IMR-90 (cell line): Measurements from ENCODE around the gene RGS3. TPM values are rescaled to one million over a fixed set of nuclear protein-coding genes. Genes with fewer than 3 reads are reported as not detected.
"Not testable (repeated sequence)": the region's sequence is repeated elsewhere in the genome, so short reads cannot be mapped to it uniquely, and the experiment has no call there.

Experiments
- ATAC-seq: fragments of 200-7000 bp; cut with Tn5 transposase; 2 replicates; pipeline ENCODE4 v1.9.1; 2020; ENCODE audit warnings: low read depth, mild to moderate bottlenecking, moderate library complexity
- BruUV-seq: library from RNA; stranded (reverse); fragments of 400-500 nt; replicated peaks from 2 replicates; lab custom pipeline; 2021; lab: Mats Ljungman, UMichigan
- CTCF ChIA-PET: fragments of 300-600 bp; formaldehyde crosslinking; extraction: SDS; loops from one replicate; lab custom pipeline; 2021; ENCODE audit warnings: antibody characterized with exemption; lab: Yijun Ruan, JAX
- POLR2A ChIA-PET: fragments of 300-600 bp; sonication (Branson Sonifier 250); formaldehyde crosslinking; loops from one replicate; lab custom pipeline; 2022; ENCODE audit warnings: antibody characterized with exemption; ENCODE audit not compliant: unreplicated experiment; lab: Charles Lee
- DNase-seq: peaks from one replicate; pipeline ENCODE4 v3.0.0; 2013
- H2AFZ ChIP-seq: replicated peaks from 2 replicates; pipeline ENCODE3; 2013; ENCODE audit warnings: low read length, mild to moderate bottlenecking; ENCODE audit not compliant: poor library complexity
- H2AK5ac ChIP-seq: 2 replicates; pipeline ENCODE4 v1.6.1; 2013; ENCODE audit warnings: low read depth, low read length, inconsistent platforms
- H2AK9ac ChIP-seq: replicated peaks from 2 replicates; pipeline ENCODE3; 2013; ENCODE audit warnings: mild to moderate bottlenecking, low read depth, low read length, moderate library complexity; ENCODE audit not compliant: poor library complexity
- H2BK120ac ChIP-seq: 2 replicates; pipeline ENCODE4 v1.6.1; 2013; ENCODE audit warnings: low read depth, low read length, inconsistent platforms
- H2BK15ac ChIP-seq: 3 replicates; pipeline ENCODE4 v1.6.1; 2013; ENCODE audit warnings: low read depth, low read length, inconsistent platforms
- H2BK20ac ChIP-seq: 2 replicates; pipeline ENCODE4 v1.6.1; 2013; ENCODE audit warnings: low read depth, mild to moderate bottlenecking, inconsistent platforms, low read length, moderate library complexity
- H2BK5ac ChIP-seq: 2 replicates; pipeline ENCODE4 v1.6.1; 2013; ENCODE audit warnings: mild to moderate bottlenecking, low read depth, low read length, inconsistent platforms; ENCODE audit not compliant: poor library complexity, severe bottlenecking
- H3K14ac ChIP-seq: replicated peaks from 2 replicates; pipeline ENCODE4 v1.6.1; 2013; ENCODE audit warnings: low read depth, low read length, inconsistent platforms
- H3K18ac ChIP-seq: 2 replicates; pipeline ENCODE4 v1.6.1; 2013; ENCODE audit warnings: low read depth, low read length, control low read depth
- H3K23ac ChIP-seq: 2 replicates; pipeline ENCODE4 v1.6.1; 2013; ENCODE audit warnings: low read depth, low read length, inconsistent platforms
- H3K27ac ChIP-seq: 2 replicates; pipeline ENCODE4 v1.5.1; 2013; ENCODE audit warnings: mild to moderate bottlenecking, control low read depth, low read length; ENCODE audit not compliant: insufficient read depth
- H3K27me3 ChIP-seq: 2 replicates; pipeline ENCODE4 v1.6.1; 2013; ENCODE audit warnings: low read length; ENCODE audit not compliant: control insufficient read depth, insufficient read depth
- H3K36me3 ChIP-seq: 2 replicates; pipeline ENCODE4 v1.6.1; 2013; ENCODE audit warnings: low read length, mixed read lengths; ENCODE audit not compliant: control insufficient read depth, insufficient read depth
- H3K4ac ChIP-seq: 2 replicates; pipeline ENCODE4 v1.6.1; 2013; ENCODE audit warnings: low read depth, low read length, inconsistent platforms
- H3K4me1 ChIP-seq: 2 replicates; pipeline ENCODE4 v1.6.1; 2013; ENCODE audit warnings: low read length, mixed read lengths; ENCODE audit not compliant: control insufficient read depth, insufficient read depth
- H3K4me2 ChIP-seq: 2 replicates; pipeline ENCODE4 v1.6.1; 2013; ENCODE audit warnings: low read depth, mild to moderate bottlenecking, control low read depth, low read length, moderate library complexity
- H3K4me3 ChIP-seq: 2 replicates; pipeline ENCODE4 v1.5.1; 2013; ENCODE audit warnings: low read depth, mild to moderate bottlenecking, control low read depth, low read length, moderate library complexity; ENCODE audit not compliant: insufficient read depth
- H3K56ac ChIP-seq: 2 replicates; pipeline ENCODE4 v1.6.1; 2013; ENCODE audit warnings: low read length, inconsistent platforms; ENCODE audit not compliant: insufficient read depth; ENCODE audit errors: extremely low read depth
- H3K79me1 ChIP-seq, 2 experiments: 2 replicates each; pipeline ENCODE4 v1.6.1; 2013; ENCODE audit warnings: low read length in 2 of 2, inconsistent platforms in 1 of 2, low read depth in 1 of 2
- H3K9ac ChIP-seq: 2 replicates; pipeline ENCODE4 v1.6.1; 2013; ENCODE audit warnings: low read depth, low read length, control low read depth
- H3K9me1 ChIP-seq: 2 replicates; pipeline ENCODE4 v1.6.1; 2013; ENCODE audit warnings: low read length, inconsistent platforms; ENCODE audit not compliant: insufficient read depth
- H3K9me3 ChIP-seq: 2 replicates; pipeline ENCODE4 v1.6.1; 2013; ENCODE audit warnings: low read length; ENCODE audit not compliant: control insufficient read depth, insufficient read depth
- H4K20me1 ChIP-seq: 2 replicates; pipeline ENCODE4 v1.6.1; 2013; ENCODE audit warnings: low read length, inconsistent platforms; ENCODE audit not compliant: insufficient read depth
- H4K5ac ChIP-seq: 2 replicates; pipeline ENCODE4 v1.6.1; 2013; ENCODE audit warnings: mild to moderate bottlenecking, low read depth, low read length, control low read depth
- H4K8ac ChIP-seq, 2 experiments: 2 replicates each; pipeline ENCODE4 v1.6.1; 2013; ENCODE audit warnings: low read depth in 2 of 2, low read length in 2 of 2, control low read depth in 1 of 2, inconsistent platforms in 1 of 2
- H4K91ac ChIP-seq: 2 replicates; pipeline ENCODE4 v1.6.1; 2013; ENCODE audit warnings: low read depth, low read length, inconsistent platforms; ENCODE audit not compliant: insufficient read depth
- RAD21 ChIP-seq: IDR thresholded peaks from 2 replicates; pipeline ENCODE4 v1.6.1; 2012; ENCODE audit warnings: low read length, improper control_type of control experiment
- WGBS, 2 experiments: methylation state at CpG; one replicate each; pipeline versions ENCODE4 v1.1.5 to v1.1.7; 2013; ENCODE audit warnings: missing lambda C conversion rate in 2 of 2; ENCODE audit not compliant: insufficient read length in 1 of 2; ENCODE audit errors: extremely low coverage in 2 of 2; 5-methylcytosine and 5-hydroxymethylcytosine counted together
- dilution Hi-C: fragments of 300-500 bp; cut with HindIII; formaldehyde crosslinking; loops from one replicate; pipeline ENCODE4 v1.14.3; 2018; ENCODE audit warnings: low sequenced_read_pairs; ENCODE audit not compliant: unreplicated experiment
- in situ Hi-C: fragments of 300-500 bp; cut with MboI; formaldehyde crosslinking; loops from 3 replicates; pipeline ENCODE4 v1.14.3; 2019; ENCODE audit warnings: low sequenced_read_pairs, inconsistent platforms, mixed read lengths
- intact Hi-C: fragments of 100-400 bp; cut with micrococcal nuclease; formaldehyde crosslinking; loops from 2 replicates; pipeline ENCODE4 v1.10.0; 2022
- polyA plus RNA-seq, 3 experiments: library from polyadenylated mRNA; depleted of rRNA; stranded (reverse); fragments of >200 nt; gene quantifications; 2 replicates each; pipeline ENCODE4 v1.2.3, GENCODE V29; 2012; ENCODE audit warnings: low replicate concordance in 1 of 3
- total RNA-seq: library from RNA; depleted of rRNA; stranded (reverse); fragments of >200 nt; gene quantifications from 2 replicates; pipeline ENCODE4 v1.2.3, GENCODE V29; 2012
- TF ChIP-seq, protein P1 (sequence below): fragments of 150-350 bp; IDR thresholded peaks from 2 replicates; pipeline ENCODE4 v1.6.1; 2016; ENCODE audit warnings: low read depth, mild to moderate bottlenecking, low read length, moderate library complexity, borderline replicate concordance
- TF ChIP-seq, protein P2 (sequence below): fragments of 150-350 bp; IDR thresholded peaks from 2 replicates; pipeline ENCODE4 v1.6.1; 2017; ENCODE audit warnings: mild to moderate bottlenecking, antibody characterized with exemption, low read length, low read depth

The RGS3 gene
- total and polyA plus RNA-seq, 2 of the 4 experiments (the other 2 are of a cell fraction) = 51.8 to 65.6 TPM

DNA sequence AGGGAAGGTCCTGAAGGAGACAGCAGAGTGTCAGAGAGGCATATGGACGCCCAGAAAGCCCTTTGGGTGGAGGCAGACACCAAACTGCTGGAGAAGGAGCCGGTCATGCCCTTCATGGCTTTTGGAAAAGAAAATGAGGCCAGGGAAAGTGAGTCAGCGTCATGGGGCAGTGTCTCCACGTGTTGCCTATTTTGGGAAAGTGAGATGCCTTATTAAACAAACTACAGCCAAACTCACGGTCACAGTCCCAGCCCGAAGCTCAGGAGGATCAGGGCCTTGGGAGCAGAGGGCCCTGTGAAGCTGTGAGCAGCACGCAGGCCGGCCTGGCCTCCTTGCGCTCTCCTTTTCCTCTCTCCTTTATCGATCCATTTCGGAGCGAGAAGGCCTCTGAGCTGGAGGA is 25.0 kb downstream of the RGS3 start:
- Histone ChIP-seq H3K27ac (no peak overlapping the region), H3K4ac (peak overlapping the region; percentile 61), H3K36me3 (no peaks in the 10 kb centered on the region), H3K9me3 (no peaks in the 10 kb centered on the region), H2BK15ac (peak overlapping the region; percentile 95; the same call in 2 of the 3 replicates), H2BK5ac (no peak overlapping the region), H3K79me1 (no peaks in the 10 kb centered on the region), H2AK9ac (peak overlapping the region; percentile 30), H3K27me3 (no peaks in the 10 kb centered on the region), H4K8ac (peak overlapping the region in 1 of 2 experiments; percentile 48; a peak in 1 of 4 replicates), H3K4me2 (no peak overlapping the region), H3K9me1 (peaks cover 21% of the 10 kb centered on the region), H3K18ac (peak overlapping the region; percentile 53), H3K14ac (peak overlapping the region; percentile 81), H3K9ac (no peak overlapping the region), H3K4me3 (no peak overlapping the region), H4K20me1 (no peaks in the 10 kb centered on the region; the same call in 1 of the 2 replicates), H2AK5ac (peak overlapping the region; percentile 59), H3K23ac (no peak overlapping the region; the same call in 1 of the 2 replicates), H2AFZ (peak overlapping the region; percentile 78), H3K4me1 (peaks cover 28% of the 10 kb centered on the region), H3K56ac (no peak overlapping the region), H4K5ac (no peak overlapping the region), H2BK20ac (peak overlapping the region; percentile 81; the same call in 1 of the 2 replicates), H2BK120ac (peak overlapping the region; percentile 84), H4K91ac (peak overlapping the region; percentile 43)
- ChIA-PET POLR2A (no interaction called here), CTCF (interaction anchor here (0.6 kb wide), 1 partner anchor 66 kb away, joined by 3 read pairs; no protein-coding TSS in a partner anchor)
- in situ Hi-C loops = no loop called here
- ATAC-seq = no peak
- dilution Hi-C loops = no loop called here
- TF ChIP-seq, protein P1, sequence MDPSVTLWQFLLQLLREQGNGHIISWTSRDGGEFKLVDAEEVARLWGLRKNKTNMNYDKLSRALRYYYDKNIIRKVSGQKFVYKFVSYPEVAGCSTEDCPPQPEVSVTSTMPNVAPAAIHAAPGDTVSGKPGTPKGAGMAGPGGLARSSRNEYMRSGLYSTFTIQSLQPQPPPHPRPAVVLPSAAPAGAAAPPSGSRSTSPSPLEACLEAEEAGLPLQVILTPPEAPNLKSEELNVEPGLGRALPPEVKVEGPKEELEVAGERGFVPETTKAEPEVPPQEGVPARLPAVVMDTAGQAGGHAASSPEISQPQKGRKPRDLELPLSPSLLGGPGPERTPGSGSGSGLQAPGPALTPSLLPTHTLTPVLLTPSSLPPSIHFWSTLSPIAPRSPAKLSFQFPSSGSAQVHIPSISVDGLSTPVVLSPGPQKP = no peak
- TF ChIP-seq RAD21 = no peak
- TF ChIP-seq, protein P2, sequence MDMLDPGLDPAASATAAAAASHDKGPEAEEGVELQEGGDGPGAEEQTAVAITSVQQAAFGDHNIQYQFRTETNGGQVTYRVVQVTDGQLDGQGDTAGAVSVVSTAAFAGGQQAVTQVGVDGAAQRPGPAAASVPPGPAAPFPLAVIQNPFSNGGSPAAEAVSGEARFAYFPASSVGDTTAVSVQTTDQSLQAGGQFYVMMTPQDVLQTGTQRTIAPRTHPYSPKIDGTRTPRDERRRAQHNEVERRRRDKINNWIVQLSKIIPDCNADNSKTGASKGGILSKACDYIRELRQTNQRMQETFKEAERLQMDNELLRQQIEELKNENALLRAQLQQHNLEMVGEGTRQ = peak; percentile 56; the same call in 1 of the 2 replicates
- intact Hi-C loops = no loop called here
- no TSS peak for BruUV-seq
- DNase-seq = peak; percentile 30
- 100% methylated on average over 2 of the region's 12 CpGs; no CpG with 5 or more reads in 1 of the 2 experiments for WGBS, 2 experiments

DNA sequence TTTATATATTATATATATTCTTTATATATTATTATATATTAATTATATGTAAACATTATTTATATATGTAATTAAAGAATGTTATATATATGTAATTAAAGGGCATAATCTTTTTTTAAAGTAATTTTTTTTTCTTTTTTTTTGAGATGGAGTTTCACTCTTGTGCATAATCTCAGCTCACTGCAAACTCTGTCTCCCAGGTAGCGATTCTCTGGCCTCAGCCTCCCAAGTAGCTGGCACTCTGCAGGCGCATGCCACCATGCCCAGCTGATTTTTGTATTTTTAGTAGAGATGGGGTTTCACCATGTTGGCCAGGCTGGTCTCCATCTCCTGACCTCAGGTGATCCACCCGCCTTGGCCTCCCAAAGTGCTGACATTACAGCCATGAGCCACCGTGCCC is 27.6 kb downstream of the RGS3 start:
- peak overlapping the region; percentile 47; the same call in 1 of the 2 replicates for H3K4ac ChIP-seq
- H4K20me1 ChIP-seq, H3K9me3 ChIP-seq, H3K18ac ChIP-seq, intact Hi-C loops, H2AK9ac ChIP-seq, dilution Hi-C loops, DNase-seq, H2BK20ac ChIP-seq, H2AFZ ChIP-seq, CTCF ChIA-PET, H3K27me3 ChIP-seq, H3K14ac ChIP-seq, H2AK5ac ChIP-seq, H2BK120ac ChIP-seq, in situ Hi-C loops, H3K56ac ChIP-seq, H3K27ac ChIP-seq, H4K91ac ChIP-seq, H3K79me1 ChIP-seq, BruUV-seq, H3K23ac ChIP-seq, H3K4me3 ChIP-seq, H4K5ac ChIP-seq, POLR2A ChIA-PET, H3K36me3 ChIP-seq, H3K9ac ChIP-seq, ATAC-seq, H2BK5ac ChIP-seq, H2BK15ac ChIP-seq, H4K8ac ChIP-seq, H3K4me2 ChIP-seq: not testable (repeated sequence)
- peaks cover 15% of the 10 kb centered on the region for H3K4me1 ChIP-seq
- 71% methylated on average over 1 of the region's 4 CpGs; no CpG with 5 or more reads in 1 of the 2 experiments for WGBS, 2 experiments
- peaks cover 12% of the 10 kb centered on the region for H3K9me1 ChIP-seq
